HG03108 (cell line): Measurements from ENCODE around the gene ZBED5.
"Not testable (repeated sequence)": the region's sequence is repeated elsewhere in the genome, so short reads cannot be mapped to it uniquely, and the experiment has no call there.

ENCODE experiments used
- ATAC-seq: cut with Tn5 transposase; IDR thresholded peaks from one replicate; pipeline ENCODE4 v1.9.1; 2021; ENCODE audit warnings: moderate library complexity; ENCODE audit not compliant: unreplicated experiment

Gene ZBED5

GRCh38 chr11:10857709-10858438, at the start of gene ZBED5:
TSS of gene ZBED5 (minus strand) at chr11:10858053. CDS start at chr11:10854945, 3,108 bp downstream.
- ATAC-seq = peak; percentile 93

GRCh38 chr11:10906521-10906920, 48.7 kb upstream of the ZBED5 start:
- ATAC-seq = no peak

GRCh38 chr11:10902301-10903063, 44.6 kb upstream of the ZBED5 start:
- ATAC-seq = no peak

- no peak for ATAC-seq
Observed at GRCh38 chr11:10900681-10901415, 43.0 kb upstream of the ZBED5 start.

GRCh38 chr11:10899121-10899830, 41.4 kb upstream of the ZBED5 start:
- ATAC-seq = no peak

GRCh38 chr11:10898763-10899025, 40.8 kb upstream of the ZBED5 start:
- no peak for ATAC-seq

- no peak for ATAC-seq
Observed at GRCh38 chr11:10898003-10898762, 40.3 kb upstream of the ZBED5 start.

- no peak for ATAC-seq
Observed at GRCh38 chr11:10897150-10897549, 39.3 kb upstream of the ZBED5 start.

GRCh38 chr11:10896493-10896892, 38.6 kb upstream of the ZBED5 start:
- ATAC-seq = no peak

- ATAC-seq = no peak
Observed at GRCh38 chr11:10895285-10895684, 37.4 kb upstream of the ZBED5 start.

GRCh38 chr11:10894666-10895065, 36.8 kb upstream of the ZBED5 start:
- ATAC-seq = no peak

- no peak for ATAC-seq
Observed at GRCh38 chr11:10893714-10894151, 35.9 kb upstream of the ZBED5 start.

GRCh38 chr11:10892250-10892649, 34.4 kb upstream of the ZBED5 start:
- ATAC-seq = no peak

- no peak for ATAC-seq
Observed at GRCh38 chr11:10891151-10891720, 33.4 kb upstream of the ZBED5 start.

- ATAC-seq = not testable (repeated sequence)
Observed at GRCh38 chr11:10890083-10890482, 32.2 kb upstream of the ZBED5 start.

- ATAC-seq = no peak
Observed at GRCh38 chr11:10887307-10887706, 29.5 kb upstream of the ZBED5 start.

- no peak for ATAC-seq
Observed at GRCh38 chr11:10886652-10887250, 28.9 kb upstream of the ZBED5 start.

GRCh38 chr11:10885703-10886363, 28.0 kb upstream of the ZBED5 start:
- ATAC-seq = no peak

GRCh38 chr11:10884292-10884691, 26.4 kb upstream of the ZBED5 start:
- not testable (repeated sequence) for ATAC-seq
